M059J (cell line): ENCODE data around the gene PLCB4. TPM values are rescaled to one million over a fixed set of nuclear protein-coding genes. Genes with fewer than 3 reads are reported as not detected.

Experiments
- DNase-seq: peaks from one replicate; pipeline ENCODE4 v3.0.0-alpha.2; 2012; ENCODE audit warnings: low read depth
- total RNA-seq: library from RNA; depleted of rRNA; stranded (reverse); fragments of >200 nt; shearing (Covaris generic); gene quantifications from 2 replicates; pipeline ENCODE4 v1.2.3, GENCODE V29; 2014

The PLCB4 gene
- total RNA-seq, 1 experiment from 2014 or later, result 16.1 TPM

- DNase-seq, result peak; percentile 85
Measured at GRCh38 chr20:9177278-9177677, 108.4 kb downstream of the PLCB4 start.

- peak; percentile 89 for DNase-seq
Measured at GRCh38 chr20:9179193-9179802, 110.4 kb downstream of the PLCB4 start.

DNA sequence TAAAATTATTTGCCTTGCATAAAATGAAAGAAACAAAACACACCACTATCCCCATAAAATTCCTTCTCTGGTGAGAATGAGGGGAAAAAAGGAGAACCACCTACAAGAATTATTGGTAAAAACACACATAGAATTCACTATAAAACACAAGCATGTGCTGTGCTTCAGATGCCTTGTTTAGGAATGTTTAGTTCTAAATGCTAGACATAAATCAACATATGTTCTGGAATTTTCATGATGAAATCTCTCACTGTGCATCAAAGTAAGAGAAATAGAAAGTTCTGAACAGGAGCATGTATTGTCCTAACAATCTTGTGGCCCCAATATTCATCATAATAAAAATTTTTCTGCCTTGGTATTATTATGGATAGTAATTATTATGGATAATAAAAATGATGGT, 111.0 kb downstream of the PLCB4 start:
- no peak for DNase-seq

DNA sequence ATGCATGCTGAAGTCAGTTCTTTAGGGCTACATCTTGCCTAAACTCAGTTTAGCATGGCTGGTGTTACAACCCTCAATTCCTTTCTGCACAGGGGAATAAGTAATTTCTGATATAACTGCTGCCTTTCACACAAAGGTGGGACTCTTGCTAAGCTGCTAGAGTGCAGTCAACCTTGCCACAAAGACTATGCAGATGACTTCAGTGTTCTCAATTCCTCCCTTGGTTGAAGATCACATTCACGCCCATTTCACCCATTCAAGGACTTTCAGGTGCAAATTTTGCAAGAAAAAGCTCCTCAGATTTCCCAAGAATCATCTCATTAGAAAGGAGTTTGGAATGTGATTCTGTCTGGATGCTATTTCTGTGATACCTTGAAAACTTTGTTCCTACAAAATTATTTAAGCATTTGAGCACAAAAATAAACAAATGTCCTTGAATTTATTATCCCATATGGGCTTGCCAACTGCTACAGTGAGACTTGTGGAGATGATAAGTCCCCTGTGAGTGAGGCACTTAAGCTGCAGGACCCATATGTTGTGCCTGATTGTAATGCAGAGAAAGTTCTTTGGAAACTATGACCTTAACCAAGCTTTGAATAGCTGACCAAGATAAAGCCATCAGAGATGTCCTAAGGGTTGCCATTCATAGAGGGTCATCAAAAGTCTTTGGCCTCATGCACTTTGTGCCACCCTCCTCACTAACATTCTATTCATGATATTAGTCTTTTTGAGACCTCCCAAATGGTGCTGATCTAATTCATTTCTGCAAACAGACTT, 111.8 kb downstream of the PLCB4 start:
- DNase-seq, result no peak

DNA sequence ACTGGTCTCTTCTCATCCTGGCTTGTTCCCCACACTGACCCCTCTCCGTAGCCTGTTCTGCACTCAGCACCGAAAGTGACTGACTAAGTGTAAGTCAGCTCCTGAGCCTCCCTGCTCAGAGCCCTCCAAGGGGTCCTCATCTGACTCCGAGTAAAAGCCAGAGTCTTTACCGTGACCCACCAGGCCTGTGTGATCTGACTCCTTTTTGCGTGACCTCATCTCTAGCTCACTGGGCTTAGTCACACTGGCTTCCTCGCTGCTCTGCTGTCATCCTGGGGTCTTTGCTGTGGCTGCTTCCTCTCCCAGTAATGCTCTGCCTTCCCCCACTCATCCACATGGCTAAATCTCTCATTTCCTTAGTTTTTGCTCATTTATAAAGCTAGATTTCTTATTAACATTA, 116.6 kb downstream of the PLCB4 start:
- peak; percentile 84 for DNase-seq

DNA sequence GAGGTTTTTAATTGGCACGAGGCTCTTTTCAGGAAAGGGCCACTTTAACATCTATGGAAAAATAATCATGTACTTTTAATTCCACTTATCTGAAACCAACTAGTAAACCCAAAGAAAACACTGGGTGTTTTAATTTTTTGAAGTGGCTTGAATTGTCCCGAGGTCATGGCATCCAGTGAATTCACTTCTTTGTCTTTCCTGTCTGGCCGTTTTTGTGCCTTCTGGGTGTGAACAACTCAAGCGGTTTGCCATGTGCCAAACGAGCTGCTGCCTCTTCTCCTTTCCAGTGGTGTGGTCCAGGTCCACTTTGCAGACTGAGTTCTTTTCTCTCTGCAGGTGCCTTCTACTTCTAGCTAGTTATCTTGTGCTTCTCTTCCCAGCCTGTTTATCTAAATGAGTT, 117.5 kb downstream of the PLCB4 start:
- DNase-seq, result no peak

GRCh38 chr20:9195031-9195430, 126.1 kb downstream of the PLCB4 start:
- peak; percentile 40 for DNase-seq

DNA sequence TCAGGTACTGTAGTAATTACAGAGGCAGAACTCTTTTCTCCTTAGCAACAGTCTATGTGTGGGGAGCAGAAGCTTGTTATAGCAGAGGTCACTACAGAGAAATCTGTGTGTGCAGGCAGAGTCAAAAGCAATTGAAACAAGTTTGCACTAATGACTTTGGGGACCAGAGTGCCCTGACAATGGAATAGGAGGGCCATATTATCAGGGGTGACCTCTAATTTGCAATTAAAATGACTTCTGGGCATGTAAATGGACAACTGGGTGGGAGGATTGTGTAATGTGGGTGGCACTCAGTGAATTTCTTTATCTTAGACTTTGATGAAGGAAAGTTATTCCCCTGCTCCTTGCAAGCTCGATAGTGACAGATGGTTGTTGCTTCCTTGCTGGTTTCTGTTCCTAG, 127.2 kb downstream of the PLCB4 start:
- DNase-seq, result no peak

- DNase-seq, result no peak
Measured at GRCh38 chr20:9198460-9198859, 129.6 kb downstream of the PLCB4 start.

GRCh38 chr20:9200196-9200595, 131.3 kb downstream of the PLCB4 start:
- DNase-seq, result peak; percentile 69

DNA sequence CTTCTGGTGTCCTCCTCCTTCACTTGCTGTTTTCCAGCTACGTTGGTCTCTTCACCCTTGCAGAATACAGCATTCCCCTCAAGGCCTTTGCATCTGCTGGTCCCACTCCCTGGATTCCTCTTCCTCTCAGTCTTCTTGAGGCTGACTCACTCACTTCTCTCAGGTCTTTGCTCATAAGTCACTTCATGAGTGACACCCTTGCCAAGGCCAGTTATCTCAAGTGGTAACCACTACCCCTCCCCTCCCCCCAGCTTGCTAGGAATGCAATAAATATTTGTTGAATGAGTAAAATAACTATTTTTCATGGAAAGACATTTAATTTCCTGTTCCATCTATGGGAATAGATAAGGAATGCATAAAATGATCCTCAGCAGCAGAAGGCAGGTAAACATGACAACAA, 131.7 kb downstream of the PLCB4 start:
- DNase-seq, result peak; percentile 99

DNA sequence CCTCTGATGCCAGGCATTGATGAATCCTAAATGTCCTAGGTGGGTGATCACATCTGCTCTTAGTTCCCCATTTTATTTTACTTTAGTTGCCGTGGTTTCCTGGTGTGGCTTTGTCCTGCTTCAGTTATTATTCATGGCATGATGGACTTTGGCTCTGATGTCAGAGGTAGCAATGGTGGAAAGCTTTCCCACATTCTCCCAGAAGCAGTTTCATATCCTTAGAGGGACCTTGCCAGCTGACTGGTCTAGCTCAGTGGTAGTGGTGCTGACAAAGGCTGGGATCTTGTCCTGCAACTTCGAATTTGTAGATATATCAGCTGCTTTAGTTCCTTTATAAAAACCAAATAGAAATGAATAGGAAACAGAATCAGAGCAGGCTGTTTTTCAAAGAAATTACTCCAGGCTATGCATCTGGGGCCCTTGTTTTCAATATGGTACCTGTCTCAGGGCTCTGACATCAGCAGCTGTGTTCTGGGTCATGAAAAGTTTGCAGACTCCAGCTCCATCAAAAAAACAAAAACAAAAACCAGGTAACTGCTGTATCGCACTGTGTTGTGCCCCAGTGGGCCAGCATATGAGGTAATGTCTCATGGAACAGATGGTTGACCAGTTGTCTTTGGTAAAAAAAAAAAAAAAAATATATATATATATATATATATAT, 133.7 kb downstream of the PLCB4 start:
- peak; percentile 90 for DNase-seq

- DNase-seq, result peak; percentile 71
Measured at GRCh38 chr20:9203081-9203447, 134.2 kb downstream of the PLCB4 start.

DNA sequence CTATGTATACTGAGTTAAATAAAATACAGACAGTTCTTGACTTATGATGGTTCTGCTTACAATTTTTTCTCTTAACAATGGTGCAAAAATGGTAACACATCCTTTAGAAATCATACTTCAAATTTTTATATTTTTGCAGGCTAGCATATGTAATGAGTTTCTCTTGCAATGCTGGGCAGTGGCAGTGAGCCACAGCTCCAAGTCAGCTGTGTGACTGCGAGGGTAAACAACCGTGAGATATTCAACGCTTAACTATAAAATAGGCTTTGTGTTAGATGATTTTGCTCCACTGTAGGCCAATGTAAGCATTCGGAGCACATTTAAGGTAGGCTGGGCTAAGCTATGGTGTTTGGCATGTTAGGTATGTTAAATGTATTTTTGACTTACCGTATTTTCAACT, 136.1 kb downstream of the PLCB4 start:
- DNase-seq, result no peak

DNA sequence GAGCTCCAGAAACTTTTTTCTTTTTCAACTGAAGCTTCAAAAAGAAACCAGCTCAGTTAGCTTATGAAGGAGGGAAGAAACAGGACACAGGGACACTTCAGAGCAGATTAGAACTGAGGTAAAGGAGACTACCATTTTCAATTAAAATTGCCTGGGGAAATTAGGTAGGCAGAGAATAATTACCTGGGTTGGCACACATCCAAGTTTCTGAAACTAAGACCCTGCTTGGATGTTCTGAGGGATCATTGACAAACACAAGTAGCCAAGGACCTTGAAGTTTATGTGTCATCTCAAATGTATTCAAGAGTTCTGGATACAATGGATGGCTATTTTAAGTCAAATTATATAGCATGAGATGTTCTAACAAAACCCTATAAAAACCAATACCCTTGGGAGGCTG, 137.6 kb downstream of the PLCB4 start:
- DNase-seq, result no peak

GRCh38 chr20:9207253-9207652, 138.4 kb downstream of the PLCB4 start:
- DNase-seq, result peak; percentile 41

DNA sequence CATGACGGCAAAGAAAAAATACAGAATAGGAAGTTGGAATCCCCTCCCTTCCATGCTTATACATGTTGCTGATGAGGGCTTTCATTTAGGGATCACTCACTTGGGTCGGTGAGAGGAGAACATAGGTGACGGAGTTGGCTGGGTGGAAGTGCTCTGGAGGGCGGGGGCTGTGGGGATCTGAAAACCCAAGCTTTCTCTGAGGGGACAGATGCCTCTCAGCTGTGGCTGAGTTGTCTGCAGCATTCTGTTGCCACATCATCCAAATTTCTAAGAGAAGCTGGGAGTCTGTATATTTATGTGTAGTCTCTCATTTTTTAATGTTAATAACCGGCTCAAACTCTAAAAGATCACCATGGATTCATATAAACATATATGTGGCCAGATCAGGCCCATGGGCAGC, 141.5 kb downstream of the PLCB4 start:
- DNase-seq, result no peak

DNA sequence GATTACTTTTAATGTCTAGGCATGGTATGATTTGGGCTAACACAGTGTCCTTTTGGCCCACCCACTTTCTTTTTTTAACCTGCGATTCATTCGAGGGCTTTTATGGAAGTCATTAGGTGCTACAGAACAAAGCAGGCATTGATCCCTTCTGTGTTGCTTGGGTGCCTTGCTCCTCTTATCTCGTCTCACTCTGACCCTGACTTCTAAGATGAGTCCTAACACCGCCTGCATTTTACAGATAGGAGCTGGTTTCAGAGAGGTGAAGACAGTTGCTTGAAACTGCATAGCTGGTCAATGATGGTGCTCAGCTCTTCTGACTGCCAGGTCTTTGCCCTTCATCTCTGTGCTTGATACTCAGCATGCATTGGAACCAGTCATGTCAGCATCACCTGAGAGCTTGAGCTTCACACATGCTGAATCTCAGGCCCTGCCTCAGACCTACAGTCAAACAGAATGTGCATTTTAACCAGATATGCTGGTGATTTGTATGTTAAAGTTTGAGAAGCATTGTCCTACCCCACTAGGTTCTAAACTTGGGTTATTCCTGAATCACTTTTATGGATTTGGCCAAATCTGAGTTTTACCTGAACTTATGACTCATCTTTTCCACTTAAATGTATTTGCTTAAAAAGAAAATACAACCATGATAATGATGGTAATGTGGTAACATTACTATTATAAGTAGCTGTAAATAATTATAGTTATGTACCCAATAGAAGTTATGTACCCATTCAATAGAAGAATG, 142.3 kb downstream of the PLCB4 start:
- DNase-seq, result no peak

- DNase-seq, result no peak
Measured at GRCh38 chr20:9212735-9213134, 143.8 kb downstream of the PLCB4 start.

DNA sequence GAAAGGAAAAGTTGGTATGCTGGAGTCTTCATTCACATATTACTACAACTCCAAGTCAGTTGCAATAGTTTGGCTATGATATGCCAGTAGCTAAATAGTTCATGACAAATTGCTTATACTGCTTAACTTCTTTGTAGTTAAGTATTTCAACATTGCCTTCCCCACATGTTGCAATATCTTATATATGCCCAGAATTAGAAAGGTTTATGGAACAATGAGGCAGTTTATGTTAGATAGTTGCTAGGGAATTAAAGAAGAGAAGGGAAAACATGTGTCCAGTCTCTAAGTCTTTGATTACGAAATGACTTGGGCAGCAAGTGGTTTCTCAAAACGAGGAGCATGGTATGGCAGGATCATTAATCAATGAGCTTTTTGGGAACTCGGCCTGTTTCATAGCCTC, 145.8 kb downstream of the PLCB4 start:
- peak; percentile 80 for DNase-seq

DNA sequence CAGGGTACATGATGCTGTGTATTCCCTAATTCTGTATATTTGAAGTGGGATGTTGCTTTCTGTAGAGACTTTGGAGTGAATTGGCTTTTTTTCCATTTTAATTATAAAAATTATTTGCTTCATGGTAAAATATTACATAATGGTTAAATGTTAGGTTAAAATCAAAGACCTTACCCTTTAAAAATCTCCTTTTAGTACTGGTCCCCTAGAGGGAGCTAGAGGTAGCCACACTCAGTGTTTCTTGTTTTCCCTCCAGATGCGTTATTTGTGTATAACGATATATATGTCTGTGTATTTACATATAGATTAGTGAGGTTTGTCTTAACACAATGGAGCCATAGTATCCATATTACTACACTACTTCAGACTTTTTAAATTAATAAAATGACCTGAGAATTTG, 146.7 kb downstream of the PLCB4 start:
- DNase-seq, result no peak

GRCh38 chr20:9218531-9218961, 149.7 kb downstream of the PLCB4 start:
- DNase-seq, result peak; percentile 74
